HEK293 (cell line): ENCODE data around the gene RGMA.

ENCODE experiments used
- CTCF ChIA-PET: fragments of 350-600 bp; formaldehyde crosslinking; extraction: SDS; loops from one replicate; lab custom pipeline; 2021; ENCODE audit warnings: antibody characterized with exemption; lab: Yijun Ruan, JAX
- POLR2A ChIA-PET: fragments of 300-600 bp; formaldehyde crosslinking; extraction: SDS; loops from one replicate; lab custom pipeline; 2020; ENCODE audit warnings: antibody characterized with exemption, inconsistent platforms; lab: Yijun Ruan, JAX
- H3K27ac ChIP-seq: fragments of 200-500 bp; sonication (Bioruptor generic); 2 replicates; pipeline ENCODE4 v1.5.1; 2014; ENCODE audit warnings: low read depth, low read length, control low read depth, inconsistent platforms; ENCODE audit errors: extremely low read depth
- H3K36me3 ChIP-seq, 2 experiments: fragments of 200-500 bp in 1 of 2; sonication (Bioruptor generic) in 1 of 2; 1 replicate in 1 of 2; 2 replicates in 1 of 2; pipeline ENCODE4 v1.5.1; 2014 to 2017; ENCODE audit warnings: inconsistent platforms in 2 of 2, low read length in 2 of 2; ENCODE audit not compliant: control insufficient read depth in 2 of 2, insufficient read depth in 1 of 2
- H3K4me1 ChIP-seq: fragments of 200-500 bp; sonication (Bioruptor generic); 2 replicates; pipeline ENCODE4 v1.5.1; 2014; ENCODE audit warnings: mild to moderate bottlenecking, low read length, inconsistent platforms; ENCODE audit not compliant: control insufficient read depth, insufficient read depth
- H3K4me3 ChIP-seq: 2 replicates; pipeline ENCODE4 v1.5.1; 2011; ENCODE audit warnings: low read depth, mild to moderate bottlenecking, control low read depth, low read length, moderate library complexity
- H3K9me3 ChIP-seq: fragments of 200-500 bp; sonication (Bioruptor generic); 2 replicates; pipeline ENCODE4 v1.5.1; 2014; ENCODE audit warnings: low read depth, low read length, inconsistent platforms; ENCODE audit not compliant: control insufficient read depth, insufficient read depth
- CTCF ChIP-seq: fragments of 450-650 bp; formaldehyde crosslinking; IDR thresholded peaks from 2 replicates; pipeline ENCODE4 v1.5.1; 2016; ENCODE audit warnings: missing biosample characterization, missing genetic modification characterization
- KLF7 ChIP-seq: fragments of 450-650 bp; formaldehyde crosslinking; IDR thresholded peaks from 2 replicates; pipeline ENCODE4 v1.5.1; 2016; ENCODE audit warnings: missing biosample characterization, missing genetic modification characterization, borderline replicate concordance
- SCRT1 ChIP-seq: fragments of 450-650 bp; formaldehyde crosslinking; IDR thresholded peaks from 2 replicates; pipeline ENCODE4 v1.5.1; 2016; ENCODE audit warnings: missing biosample characterization, missing genetic modification characterization, borderline replicate concordance
- ZBTB17 ChIP-seq: fragments of 450-650 bp; formaldehyde crosslinking; IDR thresholded peaks from 2 replicates; pipeline ENCODE4 v1.5.1; 2016; ENCODE audit warnings: missing biosample characterization, missing genetic modification characterization
- ZBTB7A ChIP-seq: fragments of 450-650 bp; formaldehyde crosslinking; IDR thresholded peaks from 2 replicates; pipeline ENCODE4 v1.5.1; 2016; ENCODE audit warnings: low read depth, missing biosample characterization, missing genetic modification characterization
- ZFP3 ChIP-seq: fragments of 450-650 bp; formaldehyde crosslinking; IDR thresholded peaks from 2 replicates; pipeline ENCODE4 v1.5.1; 2016; ENCODE audit warnings: low read depth, missing biosample characterization, missing genetic modification characterization
- ZIC2 ChIP-seq: fragments of 450-650 bp; formaldehyde crosslinking; IDR thresholded peaks from 2 replicates; pipeline ENCODE4 v1.5.1; 2016; ENCODE audit warnings: missing biosample characterization, missing genetic modification characterization
- ZNF112 ChIP-seq: fragments of 450-650 bp; formaldehyde crosslinking; IDR thresholded peaks from 2 replicates; pipeline ENCODE4 v1.5.0; 2017; ENCODE audit warnings: missing biosample characterization, missing genetic modification characterization
- ZNF132 ChIP-seq: fragments of 450-650 bp; formaldehyde crosslinking; IDR thresholded peaks from 2 replicates; pipeline ENCODE4 v1.5.1; 2017; ENCODE audit warnings: missing biosample characterization, missing genetic modification characterization, borderline replicate concordance
- ZNF19 ChIP-seq: fragments of 450-650 bp; formaldehyde crosslinking; IDR thresholded peaks from 2 replicates; pipeline ENCODE4; 2016; ENCODE audit warnings: missing biosample characterization, missing genetic modification characterization, low read depth
- ZNF214 ChIP-seq: fragments of 450-650 bp; formaldehyde crosslinking; IDR thresholded peaks from 2 replicates; pipeline ENCODE4 v1.5.1; 2017; ENCODE audit warnings: missing biosample characterization, mild to moderate bottlenecking, missing genetic modification characterization, borderline replicate concordance
- ZNF23 ChIP-seq: fragments of 450-650 bp; formaldehyde crosslinking; IDR thresholded peaks from 2 replicates; pipeline ENCODE4 v1.5.1; 2016; ENCODE audit warnings: missing biosample characterization, missing genetic modification characterization, borderline replicate concordance
- ZNF274 ChIP-seq, 2 experiments: fragments of 200-500 bp in 1 of 2; fragments of 450-650 bp in 1 of 2; sonication (Bioruptor generic) in 1 of 2; formaldehyde crosslinking in 1 of 2; IDR thresholded peaks; 2 replicates each; pipeline versions ENCODE4 v1.5.1 to v1.6.1; 2014 to 2016; ENCODE audit warnings: borderline replicate concordance in 1 of 2, inconsistent platforms in 1 of 2, low read length in 1 of 2, missing biosample characterization in 1 of 2, missing genetic modification characterization in 1 of 2
- ZNF37A ChIP-seq: fragments of 450-650 bp; IDR thresholded peaks from 2 replicates; pipeline ENCODE4 v1.5.1; 2018; ENCODE audit warnings: missing biosample characterization, missing genetic modification characterization
- ZNF391 ChIP-seq: fragments of 450-650 bp; formaldehyde crosslinking; IDR thresholded peaks from 2 replicates; pipeline ENCODE4 v1.5.1; 2016; ENCODE audit warnings: low read depth, missing biosample characterization, missing genetic modification characterization, borderline replicate concordance
- ZNF426 ChIP-seq: fragments of 450-650 bp; formaldehyde crosslinking; IDR thresholded peaks from 2 replicates; pipeline ENCODE4 v1.5.1; 2017; ENCODE audit warnings: missing biosample characterization, missing genetic modification characterization, mild to moderate bottlenecking, inconsistent platforms, moderate library complexity
- ZNF510 ChIP-seq: fragments of 450-650 bp; formaldehyde crosslinking; IDR thresholded peaks from 2 replicates; pipeline ENCODE4 v1.5.1; 2018; ENCODE audit warnings: mild to moderate bottlenecking, missing genetic modification characterization, missing biosample characterization; ENCODE audit not compliant: insufficient replicate concordance
- ZNF544 ChIP-seq: fragments of 450-650 bp; formaldehyde crosslinking; IDR thresholded peaks from 2 replicates; pipeline ENCODE4 v1.5.0; 2017; ENCODE audit warnings: missing biosample characterization, missing genetic modification characterization
- ZNF548 ChIP-seq: fragments of 450-650 bp; formaldehyde crosslinking; IDR thresholded peaks from 2 replicates; pipeline ENCODE4 v1.5.1; 2016; ENCODE audit warnings: missing biosample characterization, missing genetic modification characterization
- ZNF561 ChIP-seq: fragments of 450-650 bp; IDR thresholded peaks from 2 replicates; pipeline ENCODE4 v1.5.1; 2018; ENCODE audit warnings: missing biosample characterization, missing genetic modification characterization, borderline replicate concordance
- ZNF600 ChIP-seq: fragments of 450-650 bp; formaldehyde crosslinking; IDR thresholded peaks from 2 replicates; pipeline ENCODE4 v1.5.1; 2016; ENCODE audit warnings: missing biosample characterization, missing genetic modification characterization
- ZNF776 ChIP-seq: fragments of 450-650 bp; formaldehyde crosslinking; IDR thresholded peaks from 2 replicates; pipeline ENCODE4 v1.5.0; 2017; ENCODE audit warnings: missing biosample characterization, missing genetic modification characterization, borderline replicate concordance
- ZNF777 ChIP-seq: fragments of 450-650 bp; formaldehyde crosslinking; IDR thresholded peaks from 2 replicates; pipeline ENCODE4 v1.5.1; 2017; ENCODE audit warnings: missing biosample characterization, missing genetic modification characterization, borderline replicate concordance
- ZXDB ChIP-seq: fragments of 450-650 bp; formaldehyde crosslinking; IDR thresholded peaks from 2 replicates; pipeline ENCODE4 v1.5.1; 2016; ENCODE audit warnings: missing biosample characterization, missing genetic modification characterization

RGMA gene

GRCh38 chr15:93055211-93055610, 33.8 kb downstream of the RGMA start (continued):
- TF ChIP-seq ZNF19 (tag by site-specific recombination) = no peak
- TF ChIP-seq ZNF561 (tag by site-specific recombination) = no peak

- no peaks in the 10 kb centered on the region for H3K9me3 ChIP-seq
- no peak for TF ChIP-seq ZNF777
- TF ChIP-seq CTCF (tag by site-specific recombination) = peak; percentile 32; the same call in 1 of the 2 replicates
- TF ChIP-seq, all 188 proteins: peak for 1
- H3K27ac ChIP-seq = no peak overlapping the region
- H3K36me3 ChIP-seq = peaks cover 0 to 54% of the 10 kb centered on the region in 2 experiments; a peak in 2 of 3 replicates
- H3K4me1 ChIP-seq = no peaks in the 10 kb centered on the region
- POLR2A ChIA-PET = interaction anchor here (1.5 kb wide), 1 partner anchor 8 kb away, joined by 3 read pairs; no protein-coding TSS in a partner anchor
- CTCF ChIA-PET = interaction anchor here (0.8 to 1.1 kb wide), 2 partner anchors 18 to 22 kb away, joined by 3 read pairs; no protein-coding TSS in a partner anchor
- H3K4me3 ChIP-seq = no peak overlapping the region
Observed at GRCh38 chr15:93052090-93052879, 36.7 kb downstream of the RGMA start.

GRCh38 chr15:93051236-93052089, 37.5 kb downstream of the RGMA start:
- CTCF ChIA-PET = interaction anchor here (0.6 to 0.8 kb wide), 2 partner anchors 21 to 64 kb away, joined by 3 read pairs; no protein-coding TSS in a partner anchor
- Histone ChIP-seq H3K27ac (no peak overlapping the region), H3K36me3 (peaks cover 0 to 62% of the 10 kb centered on the region in 2 experiments; a peak in 2 of 3 replicates), H3K4me1 (no peaks in the 10 kb centered on the region), H3K4me3 (no peak overlapping the region), H3K9me3 (no peaks in the 10 kb centered on the region)
- no peak for TF ChIP-seq ZNF132 (tag by site-specific recombination)
- no peak for TF ChIP-seq ZNF214 (tag by site-specific recombination)
- no peak for TF ChIP-seq ZNF274 (IDR thresholded peaks at IDR 0.05; ENCODE audit: low read length)
- no peak for TF ChIP-seq ZNF274 (tag by site-specific recombination; IDR thresholded peaks at IDR 0.05; ENCODE audit: borderline replicate concordance)
- no peak for TF ChIP-seq ZNF391 (tag by site-specific recombination)
- no peak for TF ChIP-seq ZNF776 (tag by site-specific recombination)
- TF ChIP-seq ZXDB (tag by site-specific recombination) = no peak
- TF ChIP-seq ZNF23 (tag by site-specific recombination) = no peak
- no peak for TF ChIP-seq ZNF37A (tag by site-specific recombination)
- no peak for TF ChIP-seq ZBTB17 (tag by site-specific recombination)
- no peak for TF ChIP-seq SCRT1 (tag by site-specific recombination)
- TF ChIP-seq ZNF544 (tag by site-specific recombination) = no peak
- TF ChIP-seq ZNF510 = no peak
- no peak for TF ChIP-seq ZIC2 (tag by site-specific recombination)
- TF ChIP-seq ZNF600 (tag by site-specific recombination) = no peak
- TF ChIP-seq ZNF548 (tag by site-specific recombination) = no peak
- TF ChIP-seq ZBTB7A (tag by site-specific recombination) = no peak
- no peak for TF ChIP-seq ZFP3 (tag by site-specific recombination)
- TF ChIP-seq ZNF112 = no peak
- no peak for TF ChIP-seq KLF7 (tag by site-specific recombination)
- no peak for TF ChIP-seq ZNF426
- POLR2A ChIA-PET = interaction anchor here (1.5 kb wide), 1 partner anchor 9 kb away, joined by 3 read pairs; no protein-coding TSS in a partner anchor
